Glutamatergic neuron (in vitro differentiated cells): ENCODE results near the gene DGKI. TPM values are rescaled to one million over a fixed set of nuclear protein-coding genes. Genes with fewer than 3 reads are reported as not detected.
"Not testable (repeated sequence)": the region's sequence is repeated elsewhere in the genome, so short reads cannot be mapped to it uniquely, and the experiment has no call there.

Source experiments
- DNase-seq: peaks from one replicate; pipeline ENCODE4 v3.0.0; 2022
- H3K27ac Mint-ChIP-seq: one replicate; pipeline ENCODE4 v1.8.0; 2020; ENCODE audit warnings: mild to moderate bottlenecking, mixed read lengths, inconsistent platforms; ENCODE audit not compliant: unreplicated experiment
- H3K27me3 Mint-ChIP-seq: one replicate; pipeline ENCODE4 v1.8.0; 2020; ENCODE audit warnings: mild to moderate bottlenecking, moderate library complexity, mixed read lengths, inconsistent platforms; ENCODE audit not compliant: unreplicated experiment
- H3K36me3 Mint-ChIP-seq: one replicate; pipeline ENCODE4 v1.8.0; 2020; ENCODE audit warnings: mild to moderate bottlenecking, mixed read lengths, inconsistent platforms; ENCODE audit not compliant: unreplicated experiment
- H3K4me1 Mint-ChIP-seq: one replicate; pipeline ENCODE4 v1.8.0; 2020; ENCODE audit warnings: mild to moderate bottlenecking, low read depth, mixed read lengths, inconsistent platforms; ENCODE audit not compliant: unreplicated experiment
- H3K4me3 Mint-ChIP-seq: one replicate; pipeline ENCODE4 v1.8.0; 2020; ENCODE audit warnings: mild to moderate bottlenecking, mixed read lengths, inconsistent platforms; ENCODE audit not compliant: unreplicated experiment
- H3K9me3 Mint-ChIP-seq: one replicate; pipeline ENCODE4 v1.8.0; 2020; ENCODE audit warnings: mild to moderate bottlenecking, moderate library complexity, mixed read lengths, inconsistent platforms; ENCODE audit not compliant: unreplicated experiment
- total RNA-seq: library from RNA; stranded (reverse); fragmentation: NEBNext Ultra II Directional; extraction: Animal tissue kit (Norgen Biotek cat#: 25700); gene quantifications from one replicate; pipeline ENCODE4 v1.2.1, GENCODE V29; 2021; ENCODE audit not compliant: unreplicated experiment
- TF ChIP-seq, protein P1 (sequence below): fragments of 200-600 bp; sonication (generic); IDR thresholded peaks from one replicate; pipeline ENCODE4 v1.5.0; 2021; ENCODE audit not compliant: partially characterized antibody, unreplicated experiment

Gene DGKI
- total RNA-seq, 1 donor from 2014 or later, result 19.4 TPM

DNA sequence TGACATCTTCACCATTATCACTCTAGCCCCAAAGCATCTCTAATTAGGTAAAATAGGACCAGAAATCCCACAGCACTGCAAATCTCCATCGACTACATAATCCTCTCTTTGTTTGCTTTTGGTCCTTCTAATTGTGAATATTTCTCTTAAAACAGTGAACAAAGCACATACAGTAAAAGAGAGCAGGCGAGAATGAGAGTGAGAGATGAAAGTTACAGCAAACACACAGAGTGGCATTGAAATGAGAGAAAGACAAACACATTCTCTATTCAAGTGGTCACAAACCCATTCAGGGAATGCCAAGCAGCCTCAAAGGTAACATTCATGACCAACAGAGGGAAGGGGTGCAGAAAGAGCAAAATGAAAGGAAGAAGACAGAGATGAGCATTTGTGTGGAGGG lies 393.4 kb downstream of the DGKI start:
- DNase-seq, result no peak
- Mint-ChIP-seq H3K4me3 (peak overlapping the region; percentile 74), H3K27me3 (no peaks in the 10 kb centered on the region), H3K4me1 (peaks cover 9% of the 10 kb centered on the region), H3K27ac (peak overlapping the region; percentile 90), H3K9me3 (no peaks in the 10 kb centered on the region), H3K36me3 (no peaks in the 10 kb centered on the region)
- TF ChIP-seq, protein P1, sequence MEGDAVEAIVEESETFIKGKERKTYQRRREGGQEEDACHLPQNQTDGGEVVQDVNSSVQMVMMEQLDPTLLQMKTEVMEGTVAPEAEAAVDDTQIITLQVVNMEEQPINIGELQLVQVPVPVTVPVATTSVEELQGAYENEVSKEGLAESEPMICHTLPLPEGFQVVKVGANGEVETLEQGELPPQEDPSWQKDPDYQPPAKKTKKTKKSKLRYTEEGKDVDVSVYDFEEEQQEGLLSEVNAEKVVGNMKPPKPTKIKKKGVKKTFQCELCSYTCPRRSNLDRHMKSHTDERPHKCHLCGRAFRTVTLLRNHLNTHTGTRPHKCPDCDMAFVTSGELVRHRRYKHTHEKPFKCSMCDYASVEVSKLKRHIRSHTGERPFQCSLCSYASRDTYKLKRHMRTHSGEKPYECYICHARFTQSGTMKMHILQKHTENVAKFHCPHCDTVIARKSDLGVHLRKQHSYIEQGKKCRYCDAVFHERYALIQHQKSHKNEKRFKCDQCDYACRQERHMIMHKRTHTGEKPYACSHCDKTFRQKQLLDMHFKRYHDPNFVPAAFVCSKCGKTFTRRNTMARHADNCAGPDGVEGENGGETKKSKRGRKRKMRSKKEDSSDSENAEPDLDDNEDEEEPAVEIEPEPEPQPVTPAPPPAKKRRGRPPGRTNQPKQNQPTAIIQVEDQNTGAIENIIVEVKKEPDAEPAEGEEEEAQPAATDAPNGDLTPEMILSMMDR, result no peak

DNA sequence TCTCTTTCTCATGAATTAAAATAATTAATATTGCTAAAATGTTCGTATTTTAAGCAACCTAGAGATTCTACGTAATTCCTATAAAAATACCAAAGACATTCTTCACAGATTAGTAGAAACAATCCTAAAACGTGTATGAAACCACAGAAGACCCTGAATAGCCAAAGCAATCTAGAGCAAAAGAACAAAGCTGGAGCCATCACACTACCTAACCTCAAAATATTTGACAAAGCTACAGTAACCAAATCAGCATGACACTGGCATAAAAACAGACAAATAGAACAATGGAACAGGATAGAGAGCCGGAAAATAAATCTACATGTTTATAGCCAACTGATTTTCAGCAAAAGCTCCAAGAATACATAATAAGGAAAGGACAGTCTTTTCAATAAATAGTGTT lies 397.8 kb downstream of the DGKI start:
- DNase-seq, result no peak
- Mint-ChIP-seq H3K4me3 (no peak overlapping the region), H3K9me3 (no peaks in the 10 kb centered on the region), H3K27ac (no peak overlapping the region), H3K4me1 (peaks cover 10% of the 10 kb centered on the region), H3K36me3 (no peaks in the 10 kb centered on the region), H3K27me3 (no peaks in the 10 kb centered on the region)
- TF ChIP-seq, protein P1, result no peak

DNA sequence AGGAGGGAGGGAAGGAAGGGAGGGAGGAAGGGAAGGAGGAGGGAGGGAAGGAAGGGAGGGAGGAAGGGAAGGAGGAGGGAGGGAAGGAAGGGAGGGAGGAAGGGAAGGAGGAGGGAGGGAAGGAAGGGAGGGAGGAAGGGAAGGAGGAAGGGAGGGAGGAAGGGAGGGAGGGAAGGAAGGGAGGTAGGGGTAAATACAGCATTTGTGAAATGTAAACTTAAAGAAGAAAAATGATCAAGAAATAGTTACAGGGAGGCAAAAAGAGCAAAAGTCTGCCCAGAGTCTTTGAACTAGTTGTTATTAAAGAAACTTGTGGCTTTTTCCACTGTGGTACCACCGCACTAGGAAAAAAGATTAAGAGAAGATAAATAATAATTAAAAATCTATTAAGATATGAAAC lies 398.2 kb downstream of the DGKI start:
- peaks cover 10% of the 10 kb centered on the region for H3K4me1 Mint-ChIP-seq
- not testable (repeated sequence) for H3K9me3 Mint-ChIP-seq, H3K27me3 Mint-ChIP-seq

DNA sequence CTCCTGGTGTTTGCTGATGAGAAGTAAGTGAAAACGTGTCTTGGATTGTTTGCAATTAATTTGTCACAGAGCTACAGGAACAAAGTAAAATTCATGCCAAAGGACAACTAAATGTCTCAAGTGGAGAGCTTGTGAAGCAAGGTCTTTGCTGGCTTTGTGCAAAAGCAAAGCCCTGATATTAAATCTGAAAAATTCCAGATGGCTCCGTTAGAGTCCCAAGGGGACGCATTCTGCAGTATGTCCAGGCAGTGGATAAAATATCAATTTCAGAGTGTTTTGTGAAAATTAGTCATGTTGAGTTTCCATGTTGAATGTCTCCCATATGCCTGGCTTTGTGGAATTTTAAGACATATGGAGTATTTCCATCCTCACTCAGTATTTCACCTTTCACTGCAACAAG lies 400.7 kb downstream of the DGKI start:
- Mint-ChIP-seq H3K4me3 (no peak overlapping the region), H3K36me3 (no peaks in the 10 kb centered on the region), H3K27ac (no peak overlapping the region), H3K27me3 (no peaks in the 10 kb centered on the region), H3K9me3 (no peaks in the 10 kb centered on the region), H3K4me1 (peaks cover 1% of the 10 kb centered on the region)
- DNase-seq, result no peak
- TF ChIP-seq, protein P1, result no peak

More for the DNA sequence above, 398.2 kb downstream of the DGKI start:
- not testable (repeated sequence) for H3K4me3 Mint-ChIP-seq, H3K27ac Mint-ChIP-seq, DNase-seq, H3K36me3 Mint-ChIP-seq

DNA sequence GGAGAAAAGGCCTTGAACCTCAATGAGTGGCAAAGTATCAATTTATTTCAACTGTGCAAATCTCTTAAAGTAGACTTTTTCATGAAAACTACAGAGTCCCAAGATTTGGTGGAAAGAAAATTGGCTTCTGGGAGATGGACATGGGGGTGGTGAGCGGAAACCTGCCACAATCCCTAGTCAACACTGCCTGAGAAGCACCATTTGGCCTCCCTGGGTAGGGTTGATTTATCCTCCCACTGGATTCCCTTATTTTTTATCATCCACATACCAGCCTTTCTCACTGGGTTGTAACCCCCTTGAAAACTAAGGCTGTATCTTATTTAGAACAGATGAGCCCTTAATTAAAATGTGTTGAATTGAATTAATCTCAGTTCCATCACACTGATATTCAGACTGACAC lies 401.5 kb downstream of the DGKI start:
- H3K9me3 Mint-ChIP-seq, result no peaks in the 10 kb centered on the region
- H3K27me3 Mint-ChIP-seq, result no peaks in the 10 kb centered on the region
- no peak for DNase-seq
- no peak overlapping the region for H3K27ac Mint-ChIP-seq
- TF ChIP-seq, protein P1, result no peak
- no peaks in the 10 kb centered on the region for H3K36me3 Mint-ChIP-seq
- H3K4me1 Mint-ChIP-seq, result peaks cover 1% of the 10 kb centered on the region
- H3K4me3 Mint-ChIP-seq, result no peak overlapping the region

DNA sequence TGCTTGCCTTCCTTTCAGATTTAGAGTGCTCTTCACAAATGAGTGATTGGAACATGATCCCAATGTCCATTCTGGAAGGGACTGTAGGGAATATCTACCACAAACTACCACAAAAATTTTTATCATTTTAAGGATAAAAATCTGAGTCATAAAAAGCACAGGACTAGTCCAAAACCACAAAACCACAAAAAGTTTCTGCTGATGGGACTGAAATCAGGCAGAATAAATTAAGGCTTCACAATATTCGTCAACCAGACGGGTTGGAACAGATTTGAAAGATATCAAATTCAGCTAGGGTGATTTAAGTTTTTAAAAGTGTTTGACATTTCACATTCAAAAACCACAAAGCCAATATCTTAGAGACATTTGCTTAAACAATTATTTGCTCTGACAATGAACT lies 403.2 kb downstream of the DGKI start:
- Mint-ChIP-seq H3K4me1 (peaks cover 1% of the 10 kb centered on the region), H3K36me3 (no peaks in the 10 kb centered on the region), H3K27me3 (no peaks in the 10 kb centered on the region), H3K9me3 (no peaks in the 10 kb centered on the region), H3K27ac (no peak overlapping the region), H3K4me3 (no peak overlapping the region)
- no peak for DNase-seq
- TF ChIP-seq, protein P1, result no peak
